PC-3 (cell line): Measurements from ENCODE around the gene C5orf47. TPM values are rescaled to one million over a fixed set of nuclear protein-coding genes. Genes with fewer than 3 reads are reported as not detected.

Experiments used
- ATAC-seq: fragments of 200-7000 bp; cut with Tn5 transposase; 2 replicates; pipeline ENCODE4 v1.9.1; 2020; ENCODE audit warnings: mild to moderate bottlenecking, moderate library complexity
- BruUV-seq: library from RNA; stranded (reverse); fragments of 400-500 nt; replicated peaks from 2 replicates; lab custom pipeline; 2021; lab: Mats Ljungman, UMichigan
- CTCF ChIA-PET: fragments of 300-600 bp; sonication (Branson Sonifier 250); formaldehyde crosslinking; loops from one replicate; lab custom pipeline; 2022; ENCODE audit warnings: antibody characterized with exemption; lab: Charles Lee
- POLR2A ChIA-PET: fragments of 300-600 bp; sonication (Branson Sonifier 250); formaldehyde crosslinking; loops from one replicate; lab custom pipeline; 2022; ENCODE audit warnings: antibody characterized with exemption; ENCODE audit not compliant: unreplicated experiment; lab: Charles Lee
- DNase-seq: peaks from one replicate; pipeline ENCODE4 v3.0.0-alpha.2; 2015
- H2AFZ ChIP-seq: fragments of 300-600 bp; sonication (generic); 2 replicates; pipeline ENCODE4 v1.6.0; 2016; ENCODE audit warnings: antibody characterized with exemption, low read length
- H3F3A ChIP-seq: fragments of 300-600 bp; sonication (generic); one replicate; pipeline ENCODE4 v1.6.0; 2017; ENCODE audit warnings: antibody characterized with exemption, low read length, control low read depth, mild to moderate bottlenecking; ENCODE audit not compliant: unreplicated experiment
- H3K27ac ChIP-seq: fragments of 300-600 bp; sonication (generic); 2 replicates; pipeline ENCODE4 v1.5.1; 2016; ENCODE audit warnings: mild to moderate bottlenecking, low read length
- H3K27me3 ChIP-seq: fragments of 300-600 bp; sonication (generic); 2 replicates; pipeline ENCODE4 v1.6.1; 2016; ENCODE audit warnings: low read length, mixed read lengths
- H3K36me3 ChIP-seq: fragments of 300-600 bp; sonication (generic); 2 replicates; pipeline ENCODE4 v1.6.1; 2016; ENCODE audit warnings: low read depth, mixed run types, low read length, mixed read lengths
- H3K4me1 ChIP-seq: fragments of 300-600 bp; sonication (generic); 2 replicates; pipeline ENCODE4 v1.5.1; 2016; ENCODE audit warnings: low read length; ENCODE audit not compliant: insufficient read depth
- H3K4me2 ChIP-seq: fragments of 300-600 bp; sonication (generic); 2 replicates; pipeline ENCODE4 v1.6.0; 2016; ENCODE audit warnings: low read length
- H3K4me3 ChIP-seq: fragments of 300-600 bp; sonication (generic); 2 replicates; pipeline ENCODE4 v1.5.1; 2016; ENCODE audit warnings: mild to moderate bottlenecking, low read length, mixed read lengths
- H3K79me2 ChIP-seq: fragments of 300-600 bp; sonication (generic); 2 replicates; pipeline ENCODE4 v1.6.1; 2017; ENCODE audit warnings: low read length, mixed read lengths
- H3K9ac ChIP-seq: fragments of 300-600 bp; sonication (generic); 2 replicates; pipeline ENCODE4 v1.6.0; 2016; ENCODE audit warnings: mild to moderate bottlenecking, low read length
- H3K9me2 ChIP-seq: fragments of 300-600 bp; sonication (generic); replicated peaks from 2 replicates; pipeline ENCODE4 v1.6.1; 2016; ENCODE audit warnings: mixed run types, low read length, mixed read lengths
- H3K9me3 ChIP-seq: fragments of 300-600 bp; sonication (generic); 2 replicates; pipeline ENCODE4 v1.6.1; 2016; ENCODE audit warnings: low read length, mixed read lengths
- H4K20me1 ChIP-seq: fragments of 300-600 bp; sonication (generic); 2 replicates; pipeline ENCODE4 v1.6.1; 2016; ENCODE audit warnings: low read length, mixed read lengths
- CTCF ChIP-seq: fragments of 300-600 bp; sonication (generic); conservative IDR thresholded peaks from 2 replicates; pipeline ENCODE4 v1.5.1; 2017; ENCODE audit warnings: antibody characterized with exemption, low read depth, mild to moderate bottlenecking, low read length
- EZH2 ChIP-seq: fragments of 300-600 bp; sonication (generic); IDR thresholded peaks from one replicate; pipeline ENCODE4 v1.6.1; 2017; ENCODE audit warnings: antibody characterized with exemption, mild to moderate bottlenecking, low read length; ENCODE audit not compliant: unreplicated experiment
- EZH2phosphoT487 ChIP-seq: fragments of 300-600 bp; sonication (generic); IDR thresholded peaks from 2 replicates; pipeline ENCODE4 v1.6.1; 2018; ENCODE audit warnings: mild to moderate bottlenecking, antibody characterized with exemption, low read length, borderline replicate concordance
- intact Hi-C: fragments of 100-400 bp; cut with micrococcal nuclease; formaldehyde crosslinking; loops from 2 replicates; pipeline ENCODE4 v1.9.0; 2023
- total RNA-seq: library from RNA; depleted of rRNA; stranded (reverse); fragments of >200 nt; gene quantifications from 2 replicates; pipeline ENCODE4 v1.2.3, GENCODE V29; 2014

C5orf47 gene
- total RNA-seq, 1 experiment from 2014 or later, result not detected

- ATAC-seq, result no peak
- CTCF ChIA-PET, result no interaction called here
- no peak for TF ChIP-seq EZH2
- no peak for TF ChIP-seq EZH2phosphoT487
- no peak for TF ChIP-seq CTCF
- Histone ChIP-seq H3K9me3 (no peaks in the 10 kb centered on the region), H3K4me3 (no peak overlapping the region), H3K79me2 (no peaks in the 10 kb centered on the region), H3K4me2 (no peak overlapping the region), H2AFZ (no peak overlapping the region), H3F3A (no peaks in the 10 kb centered on the region), H3K36me3 (no peaks in the 10 kb centered on the region), H3K9me2 (no peaks in the 10 kb centered on the region), H3K9ac (no peak overlapping the region), H3K4me1 (no peaks in the 10 kb centered on the region), H3K27ac (no peak overlapping the region), H3K27me3 (peaks cover 51% of the 10 kb centered on the region), H4K20me1 (no peaks in the 10 kb centered on the region)
- DNase-seq, result no peak
- POLR2A ChIA-PET, result no interaction called here
- intact Hi-C loops, result no loop called here
- no TSS peak for BruUV-seq
Observed at GRCh38 chr5:174022384-174023095, 33.6 kb downstream of the C5orf47 start.

GRCh38 chr5:174030286-174030685 is 41.3 kb downstream of the C5orf47 start:
- TF ChIP-seq CTCF (no peak), EZH2 (no peak), EZH2phosphoT487 (no peak)
- Histone ChIP-seq H3K9me2 (no peaks in the 10 kb centered on the region), H3K4me3 (no peak overlapping the region), H3F3A (no peaks in the 10 kb centered on the region), H3K27ac (no peak overlapping the region), H3K4me1 (no peaks in the 10 kb centered on the region), H3K36me3 (no peaks in the 10 kb centered on the region), H3K4me2 (no peak overlapping the region), H4K20me1 (no peaks in the 10 kb centered on the region), H3K9me3 (no peaks in the 10 kb centered on the region), H3K9ac (no peak overlapping the region), H3K79me2 (no peaks in the 10 kb centered on the region), H3K27me3 (peaks cover 62% of the 10 kb centered on the region), H2AFZ (no peak overlapping the region)
- CTCF ChIA-PET, result no interaction called here
- BruUV-seq, result no TSS peak
- ATAC-seq, result no peak
- intact Hi-C loops, result no loop called here
- no peak for DNase-seq
- POLR2A ChIA-PET, result no interaction called here
